SK-N-MC (cell line): ENCODE results near the gene B4GAT1.

Source experiments
- EZH2 ChIP-seq: fragments of 200-600 bp; sonication (generic); IDR thresholded peaks from one replicate; pipeline ENCODE4 v1.6.1; 2017; ENCODE audit warnings: antibody characterized with exemption
- POLR2AphosphoS5 ChIP-seq: IDR thresholded peaks from 2 replicates; pipeline ENCODE4 v1.6.1; 2012; ENCODE audit warnings: mild to moderate bottlenecking, low read depth, low read length, borderline replicate concordance

GRCh38 chr11:66388780-66389386, 41.5 kb upstream of the B4GAT1 start:
- TF ChIP-seq EZH2 (no peak), POLR2AphosphoS5 (no peak)
